Measurements from ENCODE around the gene ZNF578. TPM values are rescaled to one million over a fixed set of nuclear protein-coding genes. Genes with fewer than 3 reads are reported as not detected.

ZNF578 gene
- total and polyA plus RNA-seq, 2 of the 8 experiments (the other 6 are each of a cell fraction or from before 2014, with no cell fraction given): 1.6 to 4.2 TPM

GRCh38 chr19:52492201-52492993 is 39.0 kb downstream of the ZNF578 start (continued):
- peak; percentile 21 for TF ChIP-seq ASH2L (IDR thresholded peaks at IDR 0.05; ENCODE audit: low read length)
- no peak for TF ChIP-seq YY1 (IDR thresholded peaks at IDR 0.05; ENCODE audit: low read depth, low read length)
- TF ChIP-seq BCL11A (IDR thresholded peaks at IDR 0.05; ENCODE audit: low read depth in 2 of 2, low read length in 2 of 2): no peak
- TF ChIP-seq CHD1 (IDR thresholded peaks at IDR 0.05; ENCODE audit: low read depth, low read length): no peak
- TF ChIP-seq RAD21 (IDR thresholded peaks at IDR 0.05 in 1 of 2, conservative IDR thresholded peaks at IDR 0.05 in 1 of 2; ENCODE audit: low read depth in 2 of 2, low read length in 2 of 2): peak in 1 of 2 experiments; percentile 25; a peak in 1 of 4 replicates
- TF ChIP-seq KDM4A (IDR thresholded peaks at IDR 0.05; ENCODE audit: low read depth, low read length, severe bottlenecking): no peak
- no peak for TF ChIP-seq SAP30 (IDR thresholded peaks at IDR 0.05; ENCODE audit: insufficient read depth, insufficient replicate concordance, low read length)
- TF ChIP-seq HDAC6 (IDR thresholded peaks at IDR 0.05; ENCODE audit: low read depth, low read length): no peak
- TF ChIP-seq SIX5 (IDR thresholded peaks at IDR 0.05; ENCODE audit: low read depth, low read length): no peak
- peak; percentile 19; the same call in 1 of the 2 replicates for TF ChIP-seq NRF1 (IDR thresholded peaks at IDR 0.05; ENCODE audit: low read depth, low read length)
- TF ChIP-seq SP2 (IDR thresholded peaks at IDR 0.05; ENCODE audit: low read length): no peak

All from H1 (cell line).